Central memory CD8-positive, alpha-beta T cell (primary cell): Measurements from ENCODE around the gene TOR2A.

Source experiments
- ATAC-seq: fragments of 150-1000 bp; cut with Tn5 transposase; replicated peaks from 2 replicates; pipeline ENCODE4 v1.10.0; 2022; ENCODE audit warnings: mild to moderate bottlenecking, moderate FRiP score, moderate number of reproducible peaks; ENCODE audit not compliant: poor library complexity, severe bottlenecking; ENCODE audit errors: extremely low read depth
- DNase-seq, 2 donors: peaks; one replicate each; pipeline ENCODE4 v3.0.0; 2021; ENCODE audit warnings: low spot score in 2 of 2
- H3K27ac Mint-ChIP-seq: one replicate; pipeline ENCODE4 v1.8.0; 2022; ENCODE audit warnings: low read depth, mild to moderate bottlenecking, moderate library complexity, mixed read lengths
- H3K27me3 Mint-ChIP-seq: one replicate; pipeline ENCODE4 v1.8.0; 2022; ENCODE audit warnings: mixed read lengths
- H3K36me3 Mint-ChIP-seq: one replicate; pipeline ENCODE4 v1.8.0; 2022; ENCODE audit warnings: mild to moderate bottlenecking, moderate library complexity, mixed read lengths; ENCODE audit not compliant: insufficient read depth
- H3K4me1 Mint-ChIP-seq: one replicate; pipeline ENCODE4 v1.8.0; 2022; ENCODE audit warnings: mixed read lengths
- H3K4me3 Mint-ChIP-seq: one replicate; pipeline ENCODE4 v1.8.0; 2022; ENCODE audit warnings: mild to moderate bottlenecking, moderate library complexity, mixed read lengths
- H3K9me3 Mint-ChIP-seq: one replicate; pipeline ENCODE4 v1.8.0; 2022; ENCODE audit warnings: mixed read lengths

TOR2A gene

DNA sequence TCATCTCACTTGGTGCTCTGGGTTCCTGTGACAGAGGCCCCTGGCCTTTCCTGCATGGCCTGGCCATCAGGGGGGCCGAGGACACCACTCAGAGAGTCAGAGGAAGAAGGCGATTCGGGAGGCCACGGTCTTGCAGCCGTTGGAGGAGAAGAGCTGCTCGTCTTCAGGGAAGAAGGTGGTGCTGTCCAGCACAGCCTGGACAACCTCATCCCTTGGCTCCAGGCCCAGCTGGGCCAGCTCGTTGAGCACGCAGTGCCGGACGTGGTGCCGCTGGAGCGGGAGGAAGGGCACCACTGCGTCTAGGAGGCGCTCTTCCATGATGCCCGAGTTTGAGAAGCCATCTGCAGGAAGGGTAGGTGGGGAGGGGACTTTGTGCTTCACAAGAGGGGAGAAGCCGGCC, 3.2 kb downstream of the TOR2A start:
- peaks cover 8% of the 10 kb centered on the region for H3K4me1 Mint-ChIP-seq
- no peak overlapping the region for H3K4me3 Mint-ChIP-seq
- H3K9me3 Mint-ChIP-seq: no peaks in the 10 kb centered on the region
- no peak for DNase-seq
- peaks cover 13% of the 10 kb centered on the region for H3K36me3 Mint-ChIP-seq
- H3K27ac Mint-ChIP-seq: no peak overlapping the region
- no peak for ATAC-seq
- no peaks in the 10 kb centered on the region for H3K27me3 Mint-ChIP-seq

DNA sequence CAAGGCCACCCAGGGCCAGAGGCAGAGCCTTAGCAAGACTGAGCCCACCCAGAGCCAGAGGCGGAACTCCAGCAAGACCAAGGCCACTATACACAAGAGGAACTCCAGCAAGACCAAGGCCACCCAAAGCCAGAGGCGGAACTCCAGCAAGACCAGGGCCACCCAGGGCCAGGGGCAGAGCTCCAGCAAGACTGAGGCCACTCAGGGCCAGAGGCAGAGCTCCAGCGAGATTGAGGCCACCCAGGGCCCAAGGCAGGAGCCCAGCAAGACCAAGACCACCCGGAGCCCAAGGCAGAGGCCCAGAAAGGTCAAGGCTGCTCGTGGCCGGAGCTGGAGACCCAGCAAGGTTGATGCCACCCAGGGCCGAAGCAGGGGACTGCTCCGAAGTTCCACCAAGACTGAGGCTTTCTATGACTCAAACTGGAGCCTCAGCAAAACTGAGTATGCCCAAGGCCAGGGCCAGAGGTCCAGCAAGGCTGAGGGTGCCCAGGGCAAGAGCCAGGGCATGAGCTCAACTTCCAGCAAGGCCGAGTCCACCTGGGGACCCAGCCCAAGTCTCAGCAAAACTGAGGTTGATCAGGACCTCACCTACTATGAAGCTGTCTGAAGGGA, 4.2 kb downstream of the TOR2A start:
- H3K27ac Mint-ChIP-seq: no peak overlapping the region
- H3K36me3 Mint-ChIP-seq: peaks cover 12% of the 10 kb centered on the region
- DNase-seq: no peak
- no peaks in the 10 kb centered on the region for H3K27me3 Mint-ChIP-seq
- ATAC-seq: no peak
- H3K9me3 Mint-ChIP-seq: no peaks in the 10 kb centered on the region
- H3K4me1 Mint-ChIP-seq: peaks cover 8% of the 10 kb centered on the region
- no peak overlapping the region for H3K4me3 Mint-ChIP-seq

DNA sequence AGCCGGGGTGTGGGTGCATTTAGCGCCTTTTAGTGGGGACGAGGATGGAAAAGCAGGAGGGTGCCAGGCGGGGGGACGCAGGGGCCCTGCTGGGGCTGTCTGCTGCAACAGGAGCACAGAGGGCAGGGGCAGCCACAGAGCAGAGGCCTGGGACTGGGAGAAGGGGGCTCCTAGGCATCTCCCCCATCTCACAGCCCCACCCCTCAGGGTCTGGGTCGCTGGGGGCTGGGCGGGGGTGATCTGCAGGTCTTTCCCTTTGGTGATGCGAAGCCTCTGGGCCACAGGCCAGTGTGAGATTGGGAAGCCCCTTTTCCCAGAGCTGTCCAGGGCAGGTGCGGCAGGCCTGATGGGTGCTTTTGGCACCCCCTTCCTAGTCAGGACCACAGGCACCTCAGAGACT, 4.8 kb downstream of the TOR2A start:
- peak overlapping the region; percentile 29 for H3K27ac Mint-ChIP-seq
- DNase-seq (no peak), ATAC-seq (no peak)
- H3K4me1 Mint-ChIP-seq: peaks cover 8% of the 10 kb centered on the region
- H3K36me3 Mint-ChIP-seq: peaks cover 11% of the 10 kb centered on the region
- H3K4me3 Mint-ChIP-seq: no peak overlapping the region
- H3K27me3 Mint-ChIP-seq: no peaks in the 10 kb centered on the region
- H3K9me3 Mint-ChIP-seq: no peaks in the 10 kb centered on the region

DNA sequence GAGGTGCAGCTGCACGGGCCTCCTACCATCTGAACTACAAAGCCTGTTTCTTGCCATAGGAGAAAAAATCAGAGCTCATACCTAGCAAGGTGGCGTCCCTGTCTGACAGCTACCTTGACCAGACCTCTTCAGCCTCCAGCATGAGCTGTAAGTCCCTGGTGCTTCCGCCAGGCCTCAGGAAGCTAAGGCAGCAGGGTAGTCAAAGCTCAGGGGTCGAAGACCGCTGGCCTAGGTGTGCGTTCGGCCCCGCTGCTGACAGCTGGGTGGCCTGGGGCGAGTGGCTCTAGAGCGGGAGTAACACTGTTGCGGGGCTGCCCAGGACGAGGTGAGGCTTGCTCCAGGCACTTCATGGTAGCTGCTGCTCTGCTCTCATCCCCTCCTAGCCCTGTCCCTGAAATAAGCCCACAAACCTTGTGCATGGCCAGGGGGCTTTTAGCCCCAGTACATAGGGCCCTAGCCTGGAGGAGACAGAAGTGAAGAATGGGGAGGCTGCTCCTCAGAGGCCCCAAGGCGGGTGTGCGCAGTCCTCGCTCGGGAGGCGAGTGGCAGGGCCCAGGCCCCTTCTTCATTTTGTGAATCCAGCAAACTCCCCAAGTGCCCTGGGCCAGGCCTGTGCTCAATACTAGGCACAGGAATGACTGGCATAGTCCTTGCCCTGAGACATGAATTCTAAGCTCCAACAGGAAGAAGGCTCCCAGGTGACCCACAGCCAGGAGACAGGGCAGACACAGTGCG, 5.4 kb downstream of the TOR2A start:
- peaks cover 8% of the 10 kb centered on the region for H3K4me1 Mint-ChIP-seq
- peak overlapping the region; percentile 29 for H3K27ac Mint-ChIP-seq
- H3K9me3 Mint-ChIP-seq: no peaks in the 10 kb centered on the region
- no peaks in the 10 kb centered on the region for H3K27me3 Mint-ChIP-seq
- no peak for DNase-seq
- no peak overlapping the region for H3K4me3 Mint-ChIP-seq
- no peak for ATAC-seq
- peaks cover 10% of the 10 kb centered on the region for H3K36me3 Mint-ChIP-seq

DNA sequence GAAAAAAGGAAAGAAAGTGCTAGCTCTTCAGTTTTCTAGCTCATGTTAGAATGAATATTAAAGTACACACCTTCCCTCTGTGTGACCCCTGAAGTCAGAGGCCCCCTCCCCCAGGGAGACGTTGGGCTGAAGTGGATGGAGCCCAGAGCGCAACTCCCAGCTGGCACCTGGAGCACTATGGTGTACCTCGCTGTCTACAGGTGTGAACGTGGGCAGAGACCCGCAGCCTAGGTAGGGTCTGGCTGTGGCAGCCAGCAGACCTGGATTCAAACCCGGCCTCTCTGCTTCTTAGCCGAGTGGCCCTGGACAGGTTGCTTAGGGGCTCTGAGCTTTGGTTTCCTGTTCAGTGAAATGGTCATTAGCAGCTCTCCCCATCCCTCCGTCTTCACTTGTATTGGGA, 6.3 kb downstream of the TOR2A start:
- H3K27ac Mint-ChIP-seq: no peak overlapping the region
- no peak for DNase-seq
- peaks cover 4% of the 10 kb centered on the region for H3K4me1 Mint-ChIP-seq
- H3K27me3 Mint-ChIP-seq: no peaks in the 10 kb centered on the region
- no peak for ATAC-seq
- H3K36me3 Mint-ChIP-seq: peaks cover 10% of the 10 kb centered on the region
- H3K4me3 Mint-ChIP-seq: no peak overlapping the region
- no peaks in the 10 kb centered on the region for H3K9me3 Mint-ChIP-seq

DNA sequence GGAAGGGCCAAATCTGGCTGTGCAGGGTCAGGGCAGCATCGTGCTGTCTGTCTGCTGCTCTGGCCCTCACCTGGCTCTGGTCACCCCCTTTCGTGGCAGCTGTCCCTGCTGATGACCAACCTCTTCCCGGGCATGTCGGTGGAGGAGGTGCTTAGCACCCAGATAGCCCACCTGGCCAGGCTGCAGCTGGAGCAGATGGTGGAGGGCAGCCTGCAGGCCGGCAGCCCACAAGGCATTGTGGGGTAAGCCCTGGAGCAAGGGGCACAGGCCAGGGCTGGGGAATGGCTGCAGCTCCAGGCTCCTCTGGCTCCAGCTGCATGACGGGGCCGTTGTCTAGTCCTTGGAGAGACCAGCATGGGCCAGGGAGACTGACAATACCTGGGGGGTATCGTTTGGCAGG, 8.2 kb downstream of the TOR2A start:
- H3K36me3 Mint-ChIP-seq: peaks cover 8% of the 10 kb centered on the region
- H3K27me3 Mint-ChIP-seq: no peaks in the 10 kb centered on the region
- DNase-seq: no peak
- ATAC-seq: no peak
- H3K27ac Mint-ChIP-seq: no peak overlapping the region
- H3K9me3 Mint-ChIP-seq: no peaks in the 10 kb centered on the region
- H3K4me1 Mint-ChIP-seq: no peaks in the 10 kb centered on the region
- no peak overlapping the region for H3K4me3 Mint-ChIP-seq

DNA sequence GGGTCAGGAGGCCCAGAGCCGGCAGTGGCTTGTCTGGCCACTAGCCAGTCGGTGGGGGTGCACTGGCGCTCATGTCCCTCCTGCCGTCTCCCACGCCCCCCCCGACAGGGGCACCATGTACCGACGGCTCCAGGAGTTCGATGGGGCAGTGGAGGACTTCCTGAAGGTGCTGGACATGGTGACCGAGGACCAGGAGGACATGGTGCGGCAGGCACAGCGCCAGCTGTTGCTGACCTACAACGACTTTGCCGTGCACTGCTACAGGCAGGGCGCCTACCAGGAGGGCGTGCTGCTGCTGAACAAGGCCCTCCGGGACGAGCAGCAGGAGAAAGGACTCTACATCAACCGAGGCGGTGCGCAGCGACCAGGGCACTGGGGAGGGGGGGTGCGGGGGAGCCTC, 11.1 kb downstream of the TOR2A start:
- no peak for DNase-seq
- no peak overlapping the region for H3K27ac Mint-ChIP-seq
- no peak overlapping the region for H3K4me3 Mint-ChIP-seq
- no peaks in the 10 kb centered on the region for H3K27me3 Mint-ChIP-seq
- H3K9me3 Mint-ChIP-seq: no peaks in the 10 kb centered on the region
- H3K4me1 Mint-ChIP-seq: peaks cover 27% of the 10 kb centered on the region
- peaks cover 13% of the 10 kb centered on the region for H3K36me3 Mint-ChIP-seq
- ATAC-seq: no peak

DNA sequence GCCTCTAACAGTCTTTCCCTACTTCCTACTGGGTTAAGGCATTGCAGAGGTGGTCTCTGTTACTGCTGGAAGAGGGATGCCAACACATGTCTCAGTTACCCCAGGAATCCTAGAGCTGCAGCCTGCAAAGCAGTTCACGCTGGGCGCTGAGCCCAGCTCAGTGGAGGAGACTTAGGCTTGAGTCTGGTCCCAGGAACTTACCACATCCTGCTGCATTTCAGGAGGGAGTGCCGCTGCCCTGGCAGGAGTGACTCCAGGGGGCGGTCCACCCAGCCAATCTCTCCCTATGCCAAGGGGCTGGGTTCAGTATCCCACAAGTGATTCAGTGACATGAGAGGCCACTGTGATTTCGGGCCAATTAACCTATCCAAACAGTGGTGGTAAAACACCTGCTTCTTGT, 11.7 kb downstream of the TOR2A start:
- Mint-ChIP-seq H3K4me3 (peak overlapping the region; percentile 18), H3K9me3 (no peaks in the 10 kb centered on the region), H3K27me3 (no peaks in the 10 kb centered on the region), H3K27ac (no peak overlapping the region), H3K4me1 (peaks cover 27% of the 10 kb centered on the region), H3K36me3 (peaks cover 13% of the 10 kb centered on the region)
- ATAC-seq (no peak), DNase-seq (no peak)

DNA sequence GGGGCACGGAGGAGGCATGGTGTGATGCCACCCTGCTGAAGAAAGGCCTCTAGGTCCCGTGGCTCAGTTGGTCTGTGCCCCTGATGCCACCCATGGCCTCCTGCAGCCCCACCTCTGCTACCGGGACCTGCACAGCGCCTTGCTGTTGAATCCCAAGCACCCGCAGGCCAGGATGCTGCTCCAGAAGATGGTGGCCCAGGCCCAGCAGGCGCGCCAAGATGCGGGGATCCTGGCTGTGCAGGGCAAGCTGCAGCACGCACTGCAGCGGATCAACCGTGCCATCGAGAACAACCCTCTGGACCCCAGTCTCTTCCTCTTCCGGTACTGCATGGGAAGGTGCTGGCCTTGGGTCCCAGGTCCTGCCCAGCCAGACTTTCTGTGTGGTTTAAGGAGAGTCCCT, 12.1 kb downstream of the TOR2A start:
- H3K27me3 Mint-ChIP-seq: no peaks in the 10 kb centered on the region
- H3K4me3 Mint-ChIP-seq: peak overlapping the region; percentile 18
- no peaks in the 10 kb centered on the region for H3K9me3 Mint-ChIP-seq
- peaks cover 27% of the 10 kb centered on the region for H3K4me1 Mint-ChIP-seq
- H3K27ac Mint-ChIP-seq: no peak overlapping the region
- peaks cover 13% of the 10 kb centered on the region for H3K36me3 Mint-ChIP-seq
- DNase-seq (no peak), ATAC-seq (no peak)

DNA sequence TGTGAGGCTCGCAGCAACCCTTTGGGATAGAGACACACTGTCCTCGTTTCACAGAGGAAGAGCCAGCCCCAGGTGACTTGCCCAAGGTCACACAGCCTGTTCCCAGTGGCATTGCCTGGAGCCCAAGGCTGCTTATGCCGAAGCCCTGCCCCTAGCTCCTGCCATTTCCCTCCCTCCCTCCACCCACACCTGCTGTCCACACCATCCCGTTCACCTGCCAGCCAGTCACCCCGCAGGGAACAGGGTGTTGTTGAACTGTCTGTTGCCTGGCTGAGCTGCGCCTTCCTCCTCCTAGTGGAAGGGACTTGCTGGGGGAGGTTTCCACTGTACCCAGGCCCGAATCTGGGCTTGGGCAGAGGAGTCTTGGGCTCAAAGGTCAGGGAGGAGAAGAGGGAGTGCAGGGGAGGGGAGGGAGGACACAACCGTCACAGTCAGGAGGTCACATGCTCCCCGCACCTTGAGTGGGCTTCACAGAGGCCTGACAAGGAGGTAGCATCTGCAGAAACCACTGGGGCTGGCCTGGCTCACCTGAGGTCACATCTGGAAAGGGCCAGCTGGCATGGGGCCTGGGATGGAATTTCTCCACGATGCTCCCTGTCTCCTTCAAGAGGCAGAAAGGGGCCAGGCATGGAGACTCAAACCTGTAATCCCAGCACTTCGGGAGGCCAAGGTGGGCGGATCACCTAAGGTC, 12.9 kb downstream of the TOR2A start:
- DNase-seq (no peak), ATAC-seq (no peak)
- Mint-ChIP-seq H3K27ac (peak overlapping the region; percentile 92), H3K4me3 (peak overlapping the region; percentile 73), H3K4me1 (peaks cover 31% of the 10 kb centered on the region), H3K27me3 (no peaks in the 10 kb centered on the region), H3K36me3 (peaks cover 13% of the 10 kb centered on the region), H3K9me3 (no peaks in the 10 kb centered on the region)

DNA sequence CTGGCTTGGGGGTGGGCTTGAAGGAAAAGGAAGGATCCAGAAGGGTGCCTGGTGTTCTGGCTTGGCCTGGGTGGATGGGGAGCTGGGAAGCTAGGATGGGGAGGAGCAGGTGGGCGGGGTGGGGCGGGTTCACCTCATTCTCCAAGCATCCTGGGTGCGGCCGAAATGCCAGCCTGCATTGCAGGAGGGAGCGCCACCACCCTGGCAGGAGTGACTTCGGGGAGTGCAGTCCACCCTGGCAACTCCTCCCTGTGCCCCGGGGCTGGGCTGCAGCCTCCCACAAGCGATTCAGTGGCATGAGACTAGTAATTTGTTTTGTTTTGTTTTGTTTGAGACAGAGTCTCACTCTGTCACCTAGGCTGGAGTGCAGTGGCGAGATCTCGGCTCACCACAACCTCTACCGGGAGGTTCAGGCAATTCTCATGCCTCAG, 13.7 kb downstream of the TOR2A start:
- Mint-ChIP-seq H3K4me1 (peaks cover 31% of the 10 kb centered on the region), H3K27ac (peak overlapping the region; percentile 92), H3K36me3 (peaks cover 11% of the 10 kb centered on the region), H3K27me3 (no peaks in the 10 kb centered on the region), H3K9me3 (no peaks in the 10 kb centered on the region), H3K4me3 (peak overlapping the region; percentile 73)
- ATAC-seq: peak; percentile 39
- peak in 1 of 2 donors; percentile 21 for DNase-seq

DNA sequence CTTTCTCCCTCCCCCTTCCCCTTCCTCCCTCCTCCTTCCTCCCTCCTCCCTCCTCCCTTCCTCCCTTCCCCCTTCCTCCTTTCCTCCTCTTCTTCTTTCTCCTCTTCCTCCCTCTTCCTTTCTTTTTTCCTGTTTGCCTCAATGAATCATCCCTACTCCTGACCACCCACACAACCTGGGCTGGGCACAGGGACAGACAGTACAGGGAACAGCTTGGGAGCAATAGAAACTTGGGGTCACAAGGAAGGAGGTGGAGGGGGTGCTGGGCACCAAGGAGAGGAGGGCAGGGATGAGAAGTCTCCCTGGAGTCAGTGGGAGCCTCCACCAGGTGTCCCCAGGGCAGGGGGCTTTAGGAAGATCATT, 14.2 kb downstream of the TOR2A start:
- DNase-seq: no peak
- H3K9me3 Mint-ChIP-seq: no peaks in the 10 kb centered on the region
- ATAC-seq: no peak
- peak overlapping the region; percentile 92 for H3K27ac Mint-ChIP-seq
- peaks cover 14% of the 10 kb centered on the region for H3K36me3 Mint-ChIP-seq
- H3K4me3 Mint-ChIP-seq: peak overlapping the region; percentile 73
- H3K4me1 Mint-ChIP-seq: peaks cover 36% of the 10 kb centered on the region
- no peaks in the 10 kb centered on the region for H3K27me3 Mint-ChIP-seq
